C1 segment of cervical spinal cord (tissue), 14 donors: ENCODE measurements around the gene LRMDA.
"Not testable (repeated sequence)": the region's sequence is repeated elsewhere in the genome, so short reads cannot be mapped to it uniquely, and the experiment has no call there.

ENCODE experiments used
- DNase-seq, 14 donors: peaks; one replicate each; lab custom pipeline; 2025; lab: John Stamatoyannopoulos, UW

Gene LRMDA

GRCh38 chr10:76040107-76040829, 608.8 kb downstream of the LRMDA start:
- DNase-seq = no peak

GRCh38 chr10:76040830-76041220, 609.4 kb downstream of the LRMDA start:
- no peak for DNase-seq

DNA sequence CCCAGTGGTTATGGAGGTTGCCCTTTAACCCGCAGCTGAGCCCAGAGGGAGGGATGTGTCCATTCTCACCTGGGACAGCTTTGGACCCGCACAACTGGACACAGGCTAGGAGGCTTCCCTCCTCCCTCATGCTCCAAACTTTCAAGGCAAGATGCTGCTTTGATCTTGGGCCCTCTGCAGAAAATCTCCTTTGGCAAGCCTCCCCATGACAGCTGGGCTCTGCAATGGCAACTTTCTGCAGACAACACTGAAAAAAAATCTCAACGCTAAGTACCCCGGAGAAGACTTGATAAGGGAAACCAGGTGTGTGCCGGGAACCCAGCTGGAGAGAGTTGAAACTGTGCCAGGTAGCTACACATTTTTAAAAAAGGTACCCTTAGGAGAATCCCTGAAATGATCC, 610.1 kb downstream of the LRMDA start:
- DNase-seq = no peak

DNA sequence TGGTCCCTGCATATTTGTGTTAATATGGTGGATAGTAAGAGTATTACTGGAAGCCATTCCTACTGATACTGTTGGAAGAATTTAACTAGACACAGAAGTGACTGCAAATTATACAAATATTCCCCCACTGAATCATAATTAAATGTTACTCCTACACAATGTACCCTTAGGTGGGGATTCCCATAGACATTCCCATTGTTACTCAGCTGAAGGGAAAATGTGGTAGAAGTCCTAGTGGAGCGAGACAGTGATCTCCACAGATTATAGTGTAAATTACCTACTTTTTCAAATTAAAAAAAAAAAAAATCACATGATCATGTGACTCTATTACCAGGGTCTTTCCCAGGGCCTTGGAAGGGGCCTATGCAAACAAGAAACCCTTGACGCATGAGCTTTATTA, 611.8 kb downstream of the LRMDA start:
- no peak for DNase-seq

DNA sequence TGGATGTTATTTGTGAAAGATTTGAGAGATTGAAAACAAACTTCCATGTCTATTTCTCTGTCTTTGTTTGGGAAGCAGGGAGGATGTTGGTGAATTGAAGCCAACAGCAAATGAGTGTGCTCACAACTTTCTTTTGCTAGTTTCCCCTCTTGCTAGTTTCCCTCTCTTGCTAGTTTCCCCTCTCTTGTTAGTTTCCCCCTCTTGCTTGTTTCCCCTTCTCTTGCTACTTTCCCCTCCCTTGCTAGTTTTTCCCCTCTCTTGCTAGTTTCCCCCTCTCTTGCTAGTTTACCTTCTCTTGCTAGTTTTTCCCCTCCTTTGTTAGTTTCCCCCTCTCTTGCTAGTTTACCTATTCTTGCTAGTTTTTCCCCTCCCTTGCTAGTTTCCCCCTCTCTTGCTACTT, 613.3 kb downstream of the LRMDA start:
- DNase-seq = no peak

DNA sequence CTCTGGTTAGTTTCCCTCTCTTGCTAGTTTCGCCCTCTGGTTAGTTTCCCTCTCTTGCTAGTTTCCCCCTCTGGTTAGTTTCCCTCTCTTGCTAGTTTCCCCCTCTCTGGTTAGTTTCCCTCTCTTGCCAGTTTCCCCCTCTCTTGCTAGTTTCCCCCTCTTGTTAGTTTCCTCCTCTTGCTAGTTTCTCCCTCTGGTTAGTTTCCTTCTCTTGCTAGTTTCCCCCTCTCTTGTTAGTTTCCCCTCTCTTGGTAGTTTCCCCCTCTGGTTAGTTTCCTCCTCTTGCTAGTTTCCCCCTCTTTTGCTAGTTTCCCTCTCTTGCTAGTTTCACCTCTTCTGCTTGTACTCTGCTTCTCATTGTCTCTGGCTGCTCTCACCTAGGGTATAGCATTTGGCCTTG, 613.8 kb downstream of the LRMDA start:
- DNase-seq = no peak

GRCh38 chr10:76047521-76047920, 616.1 kb downstream of the LRMDA start:
- no peak for DNase-seq

DNA sequence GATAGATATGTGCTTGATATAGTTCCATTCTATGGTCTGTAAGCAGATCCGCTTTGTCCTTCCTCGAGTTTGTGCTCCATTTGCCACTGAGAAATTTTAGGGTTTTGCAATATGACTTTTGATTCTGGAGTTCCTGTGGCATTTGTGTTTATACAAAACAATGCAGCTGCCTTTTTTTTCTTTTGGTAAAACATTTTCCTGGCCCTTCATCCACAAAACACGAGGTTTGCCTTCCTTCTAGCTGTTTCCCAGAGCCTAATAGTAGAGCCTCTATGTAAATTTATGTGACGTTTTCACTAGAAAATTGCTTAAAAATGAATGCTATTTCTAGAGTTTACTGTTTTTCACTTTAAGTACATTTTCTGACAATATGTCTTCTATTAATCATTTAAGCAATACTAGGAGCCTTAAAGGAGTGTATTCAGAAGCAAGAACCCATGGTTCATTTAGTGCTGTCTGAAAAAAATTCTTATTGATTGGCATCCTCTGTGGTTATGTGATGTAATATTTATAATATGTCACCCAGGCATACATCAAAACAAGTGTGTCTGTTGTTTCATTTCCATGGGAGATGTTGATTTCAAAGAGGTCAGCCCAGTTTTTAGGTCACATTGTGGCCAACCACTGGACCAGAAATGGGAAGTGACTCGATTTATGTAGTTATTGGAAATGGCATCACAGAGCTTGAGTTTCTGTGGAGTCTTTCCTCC, 618.3 kb downstream of the LRMDA start:
- DNase-seq = no peak

- DNase-seq = no peak
Observed at GRCh38 chr10:76050291-76050625, 618.8 kb downstream of the LRMDA start.

DNA sequence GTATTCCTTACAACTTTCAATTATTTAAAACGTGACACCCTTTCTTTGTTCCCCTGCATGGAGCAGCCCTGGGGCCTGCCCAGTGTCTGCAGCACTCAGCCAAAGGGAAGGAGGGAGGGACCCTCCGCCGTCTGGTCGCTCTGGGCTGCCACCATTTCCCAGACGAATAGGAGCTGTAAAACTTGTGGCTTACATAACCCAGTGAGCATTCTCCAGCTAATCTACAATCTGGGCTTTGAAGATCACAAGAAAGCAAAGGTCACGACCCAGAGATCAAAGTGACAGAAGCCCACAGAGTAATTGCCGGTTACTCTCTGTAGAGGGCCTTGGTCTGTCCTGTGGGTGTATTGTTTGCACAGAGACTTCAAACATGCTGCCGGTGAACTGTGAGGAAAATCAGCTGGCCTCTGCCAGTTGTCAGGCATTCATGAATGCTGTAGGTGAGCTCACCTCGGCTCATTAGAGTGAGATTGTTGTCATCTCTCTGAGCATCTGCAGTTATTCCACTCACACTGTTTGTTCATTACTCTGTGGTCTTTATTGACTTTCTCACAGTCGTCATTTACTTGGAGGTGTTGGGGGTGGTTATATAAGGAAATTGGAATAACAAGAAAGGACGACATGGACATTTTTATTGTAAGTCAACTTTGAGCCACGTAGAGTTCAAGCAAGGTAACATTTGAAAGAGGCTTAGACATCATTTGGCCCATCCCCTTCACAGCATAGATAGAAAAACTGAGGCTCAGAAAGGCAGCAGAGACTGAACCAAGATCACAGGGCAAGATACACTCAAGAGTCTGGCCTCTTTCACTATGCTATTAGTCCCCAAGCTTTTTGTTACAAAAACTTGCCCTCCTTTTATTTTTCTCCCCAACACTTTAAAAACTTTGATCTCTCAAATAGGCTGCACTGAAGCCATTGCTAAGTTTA, 619.8 kb downstream of the LRMDA start:
- no peak for DNase-seq

- DNase-seq = no peak
Observed at GRCh38 chr10:76052682-76053503, 621.5 kb downstream of the LRMDA start.

GRCh38 chr10:76055466-76055865, 624.0 kb downstream of the LRMDA start:
- DNase-seq = no peak

DNA sequence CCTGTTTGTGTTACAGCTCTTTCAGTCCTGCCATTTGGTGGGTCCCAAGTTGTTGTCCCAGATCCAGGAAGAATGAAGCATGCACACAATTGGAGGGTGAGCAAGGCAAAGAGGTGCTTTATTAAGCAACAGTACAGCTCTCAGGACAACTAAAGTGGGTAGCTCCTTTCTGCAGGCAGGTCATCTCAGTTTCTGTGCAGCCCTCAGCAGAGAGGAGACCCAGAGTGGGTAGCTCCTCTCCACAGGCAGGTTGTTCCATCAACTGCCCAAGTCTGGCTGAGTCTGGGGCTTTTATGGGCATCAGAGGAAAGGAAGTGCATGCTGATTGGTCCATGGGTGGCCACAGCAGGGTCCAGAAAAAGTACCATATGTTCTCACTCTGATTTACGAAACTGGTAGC, 624.5 kb downstream of the LRMDA start:
- DNase-seq = no peak

GRCh38 chr10:76060993-76061392, 629.6 kb downstream of the LRMDA start:
- not testable (repeated sequence) for DNase-seq

- no peak for DNase-seq
Observed at GRCh38 chr10:76066457-76066856, 635.0 kb downstream of the LRMDA start.

GRCh38 chr10:76067447-76067846, 636.0 kb downstream of the LRMDA start:
- DNase-seq = no peak

GRCh38 chr10:76068856-76069255, 637.4 kb downstream of the LRMDA start:
- DNase-seq = no peak

- no peak for DNase-seq
Observed at GRCh38 chr10:76070916-76071315, 639.5 kb downstream of the LRMDA start.

GRCh38 chr10:76071653-76072365, 640.4 kb downstream of the LRMDA start:
- DNase-seq = no peak

- no peak for DNase-seq
Observed at GRCh38 chr10:76072384-76072783, 641.0 kb downstream of the LRMDA start.

DNA sequence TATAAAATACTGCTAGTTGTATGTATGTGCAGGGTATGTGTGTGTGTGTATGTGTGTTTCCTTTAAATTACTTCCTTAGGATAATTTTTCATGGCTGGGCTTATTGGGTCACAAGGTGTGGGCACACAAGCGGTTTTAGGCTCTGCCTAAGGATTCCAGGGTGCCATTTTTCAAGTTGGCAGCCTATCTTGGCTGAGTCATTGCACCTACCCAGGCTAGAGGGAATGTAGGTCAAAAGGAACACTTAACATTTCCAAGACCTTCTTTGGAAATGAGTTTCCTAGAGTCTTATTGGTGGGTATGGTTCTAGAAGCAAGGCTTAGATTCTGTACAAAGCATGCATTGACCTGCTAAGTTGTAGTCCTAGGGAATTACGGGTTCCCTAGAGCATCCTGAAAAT, 642.1 kb downstream of the LRMDA start:
- no peak for DNase-seq
